ENCODE results near the gene NFATC2. TPM values are rescaled to one million over a fixed set of nuclear protein-coding genes. Genes with fewer than 3 reads are reported as not detected.

Gene NFATC2
- total RNA-seq, 2 donors from 2014 or later, result 4.3 to 8.4 TPM

- WGBS, result 89% methylated on average over 11 of the region's 11 CpGs
- no peak for TF ChIP-seq CTCF (IDR thresholded peaks at IDR 0.05)
- TF ChIP-seq POLR2AphosphoS5 (IDR thresholded peaks at IDR 0.05), result no peak
- no peak for TF ChIP-seq POLR2A (IDR thresholded peaks at IDR 0.05)
- DNase-seq (ENCODE audit: low spot score), result no peak
- no peak overlapping the region for H3K4me3 ChIP-seq
- H3K27me3 ChIP-seq (replicated peaks; ENCODE audit: insufficient read depth), result no peaks in the 10 kb centered on the region
- intact Hi-C loops (cut with DNase I), result no loop called here
- H3K9me3 ChIP-seq, result no peaks in the 10 kb centered on the region
- H3K4me1 ChIP-seq (replicated peaks), result peaks cover 2% of the 10 kb centered on the region
- no peak overlapping the region for H3K27ac ChIP-seq
- no peaks in the 10 kb centered on the region for H3K36me3 ChIP-seq
Observed at GRCh38 chr20:51531141-51531710, 11.3 kb downstream of the NFATC2 start.

GRCh38 chr20:51529758-51530157 is 12.8 kb downstream of the NFATC2 start:
- Histone ChIP-seq H3K27ac (no peak overlapping the region), H3K4me1 (replicated peaks) (peaks cover 2% of the 10 kb centered on the region), H3K4me3 (no peak overlapping the region), H3K27me3 (replicated peaks; ENCODE audit: insufficient read depth) (no peaks in the 10 kb centered on the region), H3K9me3 (no peaks in the 10 kb centered on the region), H3K36me3 (no peaks in the 10 kb centered on the region)
- DNase-seq (ENCODE audit: low spot score), result no peak
- TF ChIP-seq CTCF (IDR thresholded peaks at IDR 0.05) (no peak), POLR2A (IDR thresholded peaks at IDR 0.05) (no peak), POLR2AphosphoS5 (IDR thresholded peaks at IDR 0.05) (no peak)
- intact Hi-C loops (cut with DNase I), result no loop called here
- 92% methylated on average over 5 of the region's 5 CpGs for WGBS

GRCh38 chr20:51529081-51529681 is 13.3 kb downstream of the NFATC2 start:
- WGBS, result 66% methylated on average over 13 of the region's 13 CpGs
- Histone ChIP-seq H3K27me3 (replicated peaks; ENCODE audit: insufficient read depth) (no peaks in the 10 kb centered on the region), H3K9me3 (no peaks in the 10 kb centered on the region), H3K4me3 (no peak overlapping the region), H3K4me1 (replicated peaks) (peaks cover 2% of the 10 kb centered on the region), H3K27ac (no peak overlapping the region), H3K36me3 (no peaks in the 10 kb centered on the region)
- intact Hi-C loops (cut with DNase I), result no loop called here
- no peak for DNase-seq (ENCODE audit: low spot score)
- TF ChIP-seq POLR2A (IDR thresholded peaks at IDR 0.05) (no peak), CTCF (IDR thresholded peaks at IDR 0.05) (no peak), POLR2AphosphoS5 (IDR thresholded peaks at IDR 0.05) (no peak)

GRCh38 chr20:51528263-51529027 is 14.1 kb downstream of the NFATC2 start:
- no peak for DNase-seq (ENCODE audit: low spot score)
- no peaks in the 10 kb centered on the region for H3K27me3 ChIP-seq (replicated peaks; ENCODE audit: insufficient read depth)
- 80% methylated on average over 7 of the region's 7 CpGs for WGBS
- H3K9me3 ChIP-seq, result no peaks in the 10 kb centered on the region
- H3K4me3 ChIP-seq, result no peak overlapping the region
- TF ChIP-seq CTCF (IDR thresholded peaks at IDR 0.05), result no peak
- TF ChIP-seq POLR2AphosphoS5 (IDR thresholded peaks at IDR 0.05), result no peak
- TF ChIP-seq POLR2A (IDR thresholded peaks at IDR 0.05), result no peak
- H3K36me3 ChIP-seq, result no peaks in the 10 kb centered on the region
- H3K4me1 ChIP-seq (replicated peaks), result peaks cover 2% of the 10 kb centered on the region
- intact Hi-C loops (cut with DNase I), result no loop called here
- no peak overlapping the region for H3K27ac ChIP-seq
